ENCODE measurements around the gene NOXO1. TPM values are rescaled to one million over a fixed set of nuclear protein-coding genes. Genes with fewer than 3 reads are reported as not detected.
"Not testable (repeated sequence)": the region's sequence is repeated elsewhere in the genome, so short reads cannot be mapped to it uniquely, and the experiment has no call there.

NOXO1 gene
- total RNA-seq, 2 donors from 2014 or later: not detected

GRCh38 chr16:1950559-1950958 is 30.7 kb downstream of the NOXO1 start:
- ATAC-seq (peak; percentile 44 to 51), DNase-seq (no peak)
- intact Hi-C loops (cut with DNase I): no loop called here

GRCh38 chr16:1950047-1950446 is 31.2 kb downstream of the NOXO1 start:
- DNase-seq: no peak
- intact Hi-C loops (cut with DNase I): no loop called here
- ATAC-seq: peak in 1 of 2 donors; percentile 5

GRCh38 chr16:1949507-1949906 is 31.8 kb downstream of the NOXO1 start:
- no peak for ATAC-seq
- intact Hi-C loops (cut with DNase I): no loop called here

GRCh38 chr16:1947369-1947670 is 33.9 kb downstream of the NOXO1 start:
- DNase-seq (no peak), ATAC-seq (no peak)
- intact Hi-C loops (cut with DNase I): no loop called here

More at GRCh38 chr16:1949507-1949906, 31.8 kb downstream of the NOXO1 start:
- no peak for DNase-seq

GRCh38 chr16:1946495-1947368 is 34.5 kb downstream of the NOXO1 start:
- intact Hi-C loops (cut with DNase I): no loop called here
- no peak for ATAC-seq
- no peak for DNase-seq

- DNase-seq (no peak), ATAC-seq (no peak)
- intact Hi-C loops (cut with DNase I): no loop called here
These were observed 35.5 kb downstream of the NOXO1 start for GRCh38 chr16:1945559-1946391.

- DNase-seq (no peak), ATAC-seq (no peak)
- intact Hi-C loops (cut with DNase I): no loop called here
These were observed 36.6 kb downstream of the NOXO1 start for GRCh38 chr16:1944612-1945199.

GRCh38 chr16:1942810-1943726 is 38.2 kb downstream of the NOXO1 start, which contains the start of gene MSRB1:
TSS of gene MSRB1 (minus strand) at chr16:1943199. CDS start at chr16:1943156, 43 bp downstream.
- peak; percentile 100 for DNase-seq
- intact Hi-C loops (cut with DNase I): no loop called here
- ATAC-seq: peak; percentile 97 to 98

GRCh38 chr16:1942047-1942809 is 39.0 kb downstream of the NOXO1 start:
- intact Hi-C loops (cut with DNase I): no loop called here
- ATAC-seq (peak; percentile 3 to 4), DNase-seq (no peak)

- intact Hi-C loops (cut with DNase I): no loop called here
- DNase-seq (no peak), ATAC-seq (no peak)
These were observed 39.9 kb downstream of the NOXO1 start for GRCh38 chr16:1941162-1942046.

- ATAC-seq (no peak), DNase-seq (no peak)
- intact Hi-C loops (cut with DNase I): no loop called here
These were observed 40.8 kb downstream of the NOXO1 start for GRCh38 chr16:1940273-1941161.

GRCh38 chr16:1939833-1940232 is 41.4 kb downstream of the NOXO1 start:
- intact Hi-C loops (cut with DNase I); DNase-seq; ATAC-seq: not testable (repeated sequence)

GRCh38 chr16:1938910-1939309 is 42.4 kb downstream of the NOXO1 start:
- DNase-seq: no peak
- ATAC-seq: no peak
- intact Hi-C loops (cut with DNase I): no loop called here

- intact Hi-C loops (cut with DNase I): no loop called here
- ATAC-seq: no peak
- no peak for DNase-seq
These were observed 43.0 kb downstream of the NOXO1 start for GRCh38 chr16:1938316-1938715.

- no peak for ATAC-seq
- intact Hi-C loops (cut with DNase I): no loop called here
These were observed 44.3 kb downstream of the NOXO1 start for GRCh38 chr16:1936945-1937479.

GRCh38 chr16:1933097-1933661 is 48.1 kb downstream of the NOXO1 start:
- intact Hi-C loops (cut with DNase I): no loop called here
- no peak for DNase-seq
- ATAC-seq: no peak

More at GRCh38 chr16:1936945-1937479, 44.3 kb downstream of the NOXO1 start:
- DNase-seq: no peak
